ENCODE measurements around the gene MCCC1. TPM values are rescaled to one million over a fixed set of nuclear protein-coding genes. Genes with fewer than 3 reads are reported as not detected.
A peak's percentile ranks its signal among the peaks of the same experiment; 100 is the strongest.

Gene MCCC1
- total RNA-seq, 1 donor = 23.7 TPM

DNA sequence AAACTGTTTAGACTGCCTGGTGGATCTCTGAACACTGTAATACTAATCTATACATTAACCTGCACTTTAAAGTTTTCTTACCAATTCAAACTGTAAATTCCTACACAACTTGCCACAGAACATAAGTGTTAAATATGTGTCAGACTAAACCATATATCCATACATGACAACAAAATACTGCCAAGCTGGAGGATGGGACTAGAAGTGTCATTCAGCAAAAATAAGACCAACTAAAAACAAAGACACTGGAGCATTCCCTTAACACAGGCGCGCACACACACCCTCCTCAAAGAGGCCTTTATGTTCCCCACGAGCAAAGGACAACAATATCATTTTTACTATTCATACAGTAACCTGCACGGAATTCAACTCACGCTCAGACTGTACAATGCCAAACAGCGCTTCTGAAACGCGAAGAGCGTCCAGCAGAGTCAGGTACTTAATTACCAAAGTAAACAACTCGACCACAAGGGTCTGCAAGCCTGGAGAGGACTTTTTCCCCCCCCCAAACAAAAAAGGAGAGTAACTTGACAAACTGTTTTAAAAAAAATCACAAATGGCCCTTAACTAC is 120.1 kb downstream of the MCCC1 start:
- TF ChIP-seq, protein P1, sequence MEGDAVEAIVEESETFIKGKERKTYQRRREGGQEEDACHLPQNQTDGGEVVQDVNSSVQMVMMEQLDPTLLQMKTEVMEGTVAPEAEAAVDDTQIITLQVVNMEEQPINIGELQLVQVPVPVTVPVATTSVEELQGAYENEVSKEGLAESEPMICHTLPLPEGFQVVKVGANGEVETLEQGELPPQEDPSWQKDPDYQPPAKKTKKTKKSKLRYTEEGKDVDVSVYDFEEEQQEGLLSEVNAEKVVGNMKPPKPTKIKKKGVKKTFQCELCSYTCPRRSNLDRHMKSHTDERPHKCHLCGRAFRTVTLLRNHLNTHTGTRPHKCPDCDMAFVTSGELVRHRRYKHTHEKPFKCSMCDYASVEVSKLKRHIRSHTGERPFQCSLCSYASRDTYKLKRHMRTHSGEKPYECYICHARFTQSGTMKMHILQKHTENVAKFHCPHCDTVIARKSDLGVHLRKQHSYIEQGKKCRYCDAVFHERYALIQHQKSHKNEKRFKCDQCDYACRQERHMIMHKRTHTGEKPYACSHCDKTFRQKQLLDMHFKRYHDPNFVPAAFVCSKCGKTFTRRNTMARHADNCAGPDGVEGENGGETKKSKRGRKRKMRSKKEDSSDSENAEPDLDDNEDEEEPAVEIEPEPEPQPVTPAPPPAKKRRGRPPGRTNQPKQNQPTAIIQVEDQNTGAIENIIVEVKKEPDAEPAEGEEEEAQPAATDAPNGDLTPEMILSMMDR (IDR thresholded peaks at IDR 0.05; ENCODE audit: insufficient read depth, low read length) = no peak
- H3K4me3 ChIP-seq (ENCODE audit: low read depth, low read length) = peak overlapping the region; percentile 79
- no peak for DNase-seq (ENCODE audit: low read depth)

- peak overlapping the region; percentile 25 for H3K4me3 ChIP-seq (ENCODE audit: low read depth, low read length)
- TF ChIP-seq, protein P1 (IDR thresholded peaks at IDR 0.05; ENCODE audit: insufficient read depth, low read length) = no peak
- no peak for DNase-seq (ENCODE audit: low read depth)
Measured at GRCh38 chr3:182978387-182978786, 120.9 kb downstream of the MCCC1 start.

GRCh38 chr3:182973047-182973446 is 126.2 kb downstream of the MCCC1 start:
- H3K4me3 ChIP-seq (ENCODE audit: low read depth, low read length) = no peak overlapping the region
- peak; percentile 33 for DNase-seq (ENCODE audit: low read depth)
- TF ChIP-seq, protein P1 (IDR thresholded peaks at IDR 0.05; ENCODE audit: insufficient read depth, low read length) = no peak

GRCh38 chr3:182972387-182972786 is 126.9 kb downstream of the MCCC1 start:
- TF ChIP-seq, protein P1 (IDR thresholded peaks at IDR 0.05; ENCODE audit: insufficient read depth, low read length) = no peak
- no peak for DNase-seq (ENCODE audit: low read depth)
- H3K4me3 ChIP-seq (ENCODE audit: low read depth, low read length) = no peak overlapping the region

DNA sequence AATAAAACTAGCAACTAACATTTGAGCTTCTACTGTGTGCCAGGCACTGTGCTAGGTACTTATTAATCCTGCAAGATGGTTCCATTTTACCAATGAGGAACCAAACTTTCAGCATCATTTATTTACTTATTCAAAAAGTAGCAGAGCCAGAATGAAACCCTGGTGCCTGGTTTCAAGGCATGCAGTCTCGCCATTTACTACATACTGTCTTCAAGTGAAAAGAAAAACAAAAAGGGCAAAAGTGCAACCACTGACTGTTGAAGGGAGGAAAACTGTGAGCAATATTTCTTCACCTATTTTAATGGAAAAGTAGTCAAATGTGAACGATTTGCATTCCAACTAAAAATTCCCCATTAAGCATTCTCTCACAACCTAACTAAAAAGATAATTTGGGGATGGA is 127.7 kb downstream of the MCCC1 start:
- TF ChIP-seq, protein P1 (IDR thresholded peaks at IDR 0.05; ENCODE audit: insufficient read depth, low read length) = no peak
- no peak overlapping the region for H3K4me3 ChIP-seq (ENCODE audit: low read depth, low read length)
- no peak for DNase-seq (ENCODE audit: low read depth)

DNA sequence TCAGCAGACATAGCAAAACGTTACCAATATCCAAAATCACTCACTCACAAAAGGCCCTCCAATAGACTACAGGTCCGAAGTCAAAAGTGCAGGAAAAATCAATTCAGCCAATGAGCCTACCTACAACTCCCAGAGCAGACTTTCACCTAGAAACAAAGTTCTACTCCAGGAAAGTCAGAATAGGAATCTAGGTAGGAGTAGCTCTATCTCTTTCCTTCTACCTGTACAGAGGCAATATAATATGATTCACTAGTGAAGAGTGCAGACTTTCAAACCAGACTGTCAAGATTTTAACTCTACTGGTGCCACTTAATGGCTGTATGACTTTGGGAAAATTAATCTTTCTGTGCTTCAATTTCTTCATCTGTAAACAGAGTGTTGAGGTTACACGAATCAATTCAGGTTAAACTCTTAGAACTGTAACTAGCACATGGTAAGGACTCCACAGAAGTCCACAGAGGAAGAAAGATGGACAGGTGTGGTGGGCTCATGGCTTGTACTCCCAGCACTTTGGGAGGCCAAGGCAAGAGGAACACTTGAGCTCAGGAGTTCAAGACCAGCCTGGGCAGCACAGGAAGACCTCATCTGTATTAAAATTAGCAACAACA is 128.4 kb downstream of the MCCC1 start:
- H3K4me3 ChIP-seq (ENCODE audit: low read depth, low read length) = no peak overlapping the region
- TF ChIP-seq, protein P1 (IDR thresholded peaks at IDR 0.05; ENCODE audit: insufficient read depth, low read length) = no peak
- DNase-seq (ENCODE audit: low read depth) = no peak

GRCh38 chr3:182969853-182970252 is 129.4 kb downstream of the MCCC1 start:
- TF ChIP-seq, protein P1 (IDR thresholded peaks at IDR 0.05; ENCODE audit: insufficient read depth, low read length) = no peak
- no peak for DNase-seq (ENCODE audit: low read depth)
- H3K4me3 ChIP-seq (ENCODE audit: low read depth, low read length) = no peak overlapping the region
